Neuronal stem cell (in vitro differentiated cells): Measurements from ENCODE around the gene UBE3B.

ENCODE experiments used
- DNase-seq: peaks from one replicate; pipeline ENCODE4 v3.0.0-alpha.2; 2013; ENCODE audit warnings: low spot score
- H2AFZ ChIP-seq: one replicate; pipeline ENCODE4 v1.6.1; 2013; ENCODE audit warnings: mild to moderate bottlenecking, low read length, inconsistent platforms
- H2AK5ac ChIP-seq: 2 replicates; pipeline ENCODE4 v1.6.1; 2013; ENCODE audit warnings: low read depth, mild to moderate bottlenecking, inconsistent platforms, low read length, moderate library complexity, mixed read lengths
- H2BK120ac ChIP-seq: 2 replicates; pipeline ENCODE4 v1.6.1; 2013; ENCODE audit warnings: low read depth, mild to moderate bottlenecking, inconsistent platforms, low read length, moderate library complexity, mixed read lengths
- H2BK12ac ChIP-seq: one replicate; pipeline ENCODE4 v1.6.1; 2013; ENCODE audit warnings: low read length, inconsistent platforms
- H2BK15ac ChIP-seq: 2 replicates; pipeline ENCODE4 v1.6.1; 2013; ENCODE audit warnings: mild to moderate bottlenecking, low read length, inconsistent platforms, mixed read lengths
- H2BK5ac ChIP-seq: one replicate; pipeline ENCODE4 v1.6.1; 2013; ENCODE audit warnings: inconsistent platforms, mild to moderate bottlenecking, low read length, moderate library complexity
- H3K14ac ChIP-seq: one replicate; pipeline ENCODE4 v1.6.1; 2013; ENCODE audit warnings: low read length, inconsistent platforms
- H3K18ac ChIP-seq: 2 replicates; pipeline ENCODE4 v1.6.1; 2013; ENCODE audit warnings: low read length, inconsistent platforms
- H3K23ac ChIP-seq: 2 replicates; pipeline ENCODE4 v1.6.1; 2013; ENCODE audit warnings: low read depth, mild to moderate bottlenecking, mixed read lengths, low read length, inconsistent platforms; ENCODE audit not compliant: poor library complexity
- H3K27ac ChIP-seq: replicated peaks from 3 replicates; pipeline ENCODE4 v1.5.1; 2013; ENCODE audit warnings: low read length, inconsistent platforms
- H3K27me3 ChIP-seq, 3 experiments: 2 replicates each; pipeline ENCODE4 v1.6.1; 2013; ENCODE audit warnings: low read length in 3 of 3, mild to moderate bottlenecking in 2 of 3, inconsistent platforms in 1 of 3, low read depth in 1 of 3, mixed read lengths in 1 of 3, moderate library complexity in 1 of 3; ENCODE audit not compliant: control insufficient read depth in 3 of 3, insufficient read depth in 3 of 3
- H3K36me3 ChIP-seq, 2 donors: replicated peaks in 1 of 2; 2 replicates each; pipeline ENCODE4 v1.6.1; 2013; ENCODE audit warnings: low read length in 2 of 2; ENCODE audit not compliant: control insufficient read depth in 2 of 2, insufficient read depth in 2 of 2
- H3K4ac ChIP-seq: 2 replicates; pipeline ENCODE4 v1.6.1; 2013; ENCODE audit warnings: inconsistent platforms, mild to moderate bottlenecking, low read length, moderate library complexity
- H3K4me1 ChIP-seq, 2 donors: 1 replicate in 1 of 2; 2 replicates in 1 of 2; pipeline ENCODE4 v1.6.1; 2013; ENCODE audit warnings: low read length in 2 of 2, low read depth in 1 of 2; ENCODE audit not compliant: control insufficient read depth in 2 of 2, insufficient read depth in 1 of 2
- H3K4me2 ChIP-seq: one replicate; pipeline ENCODE4 v1.6.1; 2013; ENCODE audit warnings: mild to moderate bottlenecking, low read length, inconsistent platforms; ENCODE audit not compliant: insufficient read depth, poor library complexity, severe bottlenecking
- H3K4me3 ChIP-seq, 2 donors: 2 replicates each; pipeline ENCODE4 v1.5.1; 2013; ENCODE audit warnings: low read length in 2 of 2, mild to moderate bottlenecking in 2 of 2, inconsistent platforms in 1 of 2, moderate library complexity in 1 of 2
- H3K79me1 ChIP-seq: one replicate; pipeline ENCODE4 v1.6.1; 2013; ENCODE audit warnings: low read depth, mild to moderate bottlenecking, inconsistent platforms, low read length, moderate library complexity
- H3K9ac ChIP-seq: one replicate; pipeline ENCODE4 v1.6.1; 2013; ENCODE audit warnings: mild to moderate bottlenecking, low read depth, low read length, inconsistent platforms; ENCODE audit not compliant: poor library complexity
- H3K9me3 ChIP-seq, 2 donors: replicated peaks in 1 of 2; 2 replicates each; pipeline versions ENCODE3 to v1.6.1; 2013; ENCODE audit warnings: low read length in 2 of 2, mild to moderate bottlenecking in 2 of 2, inconsistent platforms in 1 of 2, low read depth in 1 of 2, mixed read lengths in 1 of 2, moderate library complexity in 1 of 2; ENCODE audit not compliant: control insufficient read depth in 2 of 2, insufficient read depth in 1 of 2
- H4K8ac ChIP-seq: one replicate; pipeline ENCODE4 v1.6.1; 2013; ENCODE audit warnings: low read depth, mild to moderate bottlenecking, inconsistent platforms, low read length, moderate library complexity
- H4K91ac ChIP-seq: one replicate; pipeline ENCODE4 v1.6.1; 2013; ENCODE audit warnings: low read length, low read depth, mild to moderate bottlenecking, inconsistent platforms; ENCODE audit not compliant: poor library complexity
- WGBS, 2 donors: extraction: QIAGEN DNeasy Blood & Tissue Kit; methylation state at CpG; one replicate each; pipeline ENCODE4 v1.1.7; 2013; ENCODE audit warnings: missing lambda C conversion rate in 2 of 2, mixed read lengths in 1 of 2; ENCODE audit not compliant: insufficient read length in 2 of 2, insufficient replicate concordance in 1 of 2; ENCODE audit errors: extremely low coverage in 2 of 2; 5-methylcytosine and 5-hydroxymethylcytosine counted together

Gene UBE3B

GRCh38 chr12:109542014-109542413 is 64.6 kb downstream of the UBE3B start:
- no peaks in the 10 kb centered on the region for H3K79me1 ChIP-seq
- WGBS, 2 donors = no CpG with 5 or more reads among the region's 2 CpGs

GRCh38 chr12:109542876-109543275 is 65.4 kb downstream of the UBE3B start:
- H2BK5ac ChIP-seq = no peak overlapping the region
- no peaks in the 10 kb centered on the region for H3K9me3 ChIP-seq
- H2AFZ ChIP-seq = no peak overlapping the region
- no peak overlapping the region for H3K14ac ChIP-seq
- no CpG with 5 or more reads among the region's 6 CpGs for WGBS, 2 donors
- no peak overlapping the region for H3K27ac ChIP-seq
- no peak overlapping the region for H3K18ac ChIP-seq
- DNase-seq = no peak
- no peak overlapping the region for H2BK15ac ChIP-seq
- H3K79me1 ChIP-seq = no peaks in the 10 kb centered on the region
- H3K9ac ChIP-seq = no peak overlapping the region
- H3K4me1 ChIP-seq = no peaks in the 10 kb centered on the region
- no peak overlapping the region for H3K4ac ChIP-seq
- no peak overlapping the region for H2BK12ac ChIP-seq
- no peaks in the 10 kb centered on the region for H3K36me3 ChIP-seq
- H4K91ac ChIP-seq = no peak overlapping the region
- H2BK120ac ChIP-seq = no peak overlapping the region
- no peak overlapping the region for H4K8ac ChIP-seq
- H3K23ac ChIP-seq = no peak overlapping the region
- no peak overlapping the region for H2AK5ac ChIP-seq
- H3K4me2 ChIP-seq = no peak overlapping the region
- H3K27me3 ChIP-seq = no peaks in the 10 kb centered on the region
- no peak overlapping the region for H3K4me3 ChIP-seq

More at GRCh38 chr12:109542014-109542413, 64.6 kb downstream of the UBE3B start:
- Histone ChIP-seq H3K18ac (no peak overlapping the region), H4K91ac (no peak overlapping the region), H3K4me2 (no peak overlapping the region), H3K9me3 (no peaks in the 10 kb centered on the region), H3K36me3 (no peaks in the 10 kb centered on the region), H3K27ac (no peak overlapping the region), H3K14ac (no peak overlapping the region), H2BK15ac (no peak overlapping the region), H3K4me3 (no peak overlapping the region), H2BK5ac (no peak overlapping the region), H4K8ac (no peak overlapping the region), H3K23ac (no peak overlapping the region), H2AK5ac (no peak overlapping the region), H2AFZ (no peak overlapping the region), H3K9ac (no peak overlapping the region), H2BK120ac (no peak overlapping the region), H3K4me1 (no peaks in the 10 kb centered on the region), H2BK12ac (no peak overlapping the region), H3K4ac (no peak overlapping the region), H3K27me3 (no peaks in the 10 kb centered on the region)
- DNase-seq = no peak

DNA sequence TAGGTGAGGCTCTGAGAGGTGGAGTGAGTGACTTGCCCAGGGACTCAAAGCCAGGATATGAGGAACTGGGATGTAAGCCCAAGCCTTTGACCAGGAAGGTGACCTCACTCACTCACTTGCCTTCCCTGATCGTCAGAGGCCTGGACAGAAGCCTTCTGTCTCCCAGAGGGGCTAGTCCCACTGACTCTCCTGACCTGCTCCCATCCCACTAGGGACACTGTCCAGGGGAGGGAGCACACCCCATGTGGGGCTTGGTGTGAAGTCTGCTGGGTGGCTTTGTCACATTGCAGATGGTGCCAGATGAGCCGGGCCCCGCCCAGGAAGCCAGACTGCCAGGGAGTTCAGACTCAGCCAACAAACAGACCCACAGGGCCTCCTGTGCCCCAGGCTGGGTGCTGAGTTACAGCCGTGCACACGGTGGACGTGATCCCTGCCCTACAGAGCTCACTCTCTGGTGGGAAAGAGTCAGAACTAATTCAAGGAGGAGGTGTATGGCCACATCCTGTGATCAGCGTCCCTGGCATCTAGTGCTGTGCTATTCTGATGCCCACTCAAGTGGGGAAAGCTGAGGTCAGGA is 67.6 kb downstream of the UBE3B start:
- H3K4me3 ChIP-seq = no peak overlapping the region
- no peak for DNase-seq
- WGBS, 2 donors = no CpG with 5 or more reads among the region's 7 CpGs

GRCh38 chr12:109545826-109546225 is 68.4 kb downstream of the UBE3B start:
- H3K4me1 ChIP-seq = peaks cover 0 to 6% of the 10 kb centered on the region in 2 donors
- H3K27ac ChIP-seq = no peak overlapping the region
- no peak overlapping the region for H4K8ac ChIP-seq
- H3K9me3 ChIP-seq = no peaks in the 10 kb centered on the region
- no peak overlapping the region for H3K4me2 ChIP-seq
- no peak for DNase-seq
- no CpG with 5 or more reads among the region's 5 CpGs for WGBS, 2 donors
- no peak overlapping the region for H2AFZ ChIP-seq
- H3K79me1 ChIP-seq = no peaks in the 10 kb centered on the region
- H2BK12ac ChIP-seq = no peak overlapping the region
- no peak overlapping the region for H2AK5ac ChIP-seq
- H3K4me3 ChIP-seq = no peak overlapping the region
- H3K14ac ChIP-seq = no peak overlapping the region
- peak overlapping the region; percentile 14 for H2BK5ac ChIP-seq
- no peak overlapping the region for H3K9ac ChIP-seq
- no peak overlapping the region for H4K91ac ChIP-seq
- no peaks in the 10 kb centered on the region for H3K27me3 ChIP-seq
- peak overlapping the region; percentile 15 for H3K18ac ChIP-seq
- H3K4ac ChIP-seq = no peak overlapping the region
- no peak overlapping the region for H2BK120ac ChIP-seq
- no peaks in the 10 kb centered on the region for H3K36me3 ChIP-seq
- H3K23ac ChIP-seq = no peak overlapping the region
- no peak overlapping the region for H2BK15ac ChIP-seq

More for the DNA sequence above, 67.6 kb downstream of the UBE3B start:
- Histone ChIP-seq H2BK15ac (no peak overlapping the region), H2AK5ac (no peak overlapping the region), H3K27ac (no peak overlapping the region), H3K23ac (no peak overlapping the region), H4K8ac (no peak overlapping the region), H3K4me2 (no peak overlapping the region), H2BK5ac (no peak overlapping the region), H2BK12ac (peak overlapping the region; percentile 33), H3K14ac (no peak overlapping the region), H3K27me3 (no peaks in the 10 kb centered on the region), H3K4ac (no peak overlapping the region), H2BK120ac (no peak overlapping the region), H3K79me1 (no peaks in the 10 kb centered on the region), H4K91ac (no peak overlapping the region), H3K9ac (no peak overlapping the region), H3K36me3 (no peaks in the 10 kb centered on the region), H3K9me3 (no peaks in the 10 kb centered on the region), H3K18ac (no peak overlapping the region), H3K4me1 (peaks cover 0 to 4% of the 10 kb centered on the region in 2 donors), H2AFZ (no peak overlapping the region)
